HG02642 (cell line): ENCODE results near the gene REV3L.
A peak's percentile ranks its signal among the peaks of the same experiment; 100 is the strongest.
"Not testable (repeated sequence)": the region's sequence is repeated elsewhere in the genome, so short reads cannot be mapped to it uniquely, and the experiment has no call there.

ENCODE experiments used
- ATAC-seq: cut with Tn5 transposase; IDR thresholded peaks from one replicate; pipeline ENCODE4 v1.9.1; 2021; ENCODE audit warnings: mild to moderate bottlenecking; ENCODE audit not compliant: unreplicated experiment, poor library complexity

The REV3L gene

GRCh38 chr6:111307275-111307858, 175.7 kb downstream of the REV3L start:
- no peak for ATAC-seq

GRCh38 chr6:111306104-111306888, 176.7 kb downstream of the REV3L start:
- no peak for ATAC-seq

GRCh38 chr6:111301946-111302345, 181.1 kb downstream of the REV3L start:
- no peak for ATAC-seq

- not testable (repeated sequence) for ATAC-seq
Measured at GRCh38 chr6:111300938-111301800, 181.8 kb downstream of the REV3L start.

DNA sequence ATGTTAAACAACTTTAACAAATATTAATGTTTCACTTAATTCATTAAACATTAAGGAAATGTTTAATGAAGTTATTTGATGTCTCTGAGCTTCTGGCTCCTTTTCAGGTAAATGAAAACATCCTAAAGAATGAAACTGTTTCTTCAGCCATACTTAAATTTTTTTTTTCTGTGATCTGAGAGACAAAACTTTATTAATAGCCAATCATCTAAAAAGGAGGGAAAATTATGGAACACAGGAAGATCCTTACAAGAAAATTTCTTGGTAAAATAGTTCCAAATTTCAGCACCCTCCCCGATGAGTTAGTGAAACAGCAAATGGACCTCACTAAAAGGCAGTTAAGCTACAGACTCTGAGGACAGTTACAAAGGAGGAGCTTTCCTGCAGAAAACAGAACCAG, 185.2 kb downstream of the REV3L start:
- no peak for ATAC-seq

GRCh38 chr6:111294374-111294967, 188.5 kb downstream of the REV3L start:
- ATAC-seq: no peak

DNA sequence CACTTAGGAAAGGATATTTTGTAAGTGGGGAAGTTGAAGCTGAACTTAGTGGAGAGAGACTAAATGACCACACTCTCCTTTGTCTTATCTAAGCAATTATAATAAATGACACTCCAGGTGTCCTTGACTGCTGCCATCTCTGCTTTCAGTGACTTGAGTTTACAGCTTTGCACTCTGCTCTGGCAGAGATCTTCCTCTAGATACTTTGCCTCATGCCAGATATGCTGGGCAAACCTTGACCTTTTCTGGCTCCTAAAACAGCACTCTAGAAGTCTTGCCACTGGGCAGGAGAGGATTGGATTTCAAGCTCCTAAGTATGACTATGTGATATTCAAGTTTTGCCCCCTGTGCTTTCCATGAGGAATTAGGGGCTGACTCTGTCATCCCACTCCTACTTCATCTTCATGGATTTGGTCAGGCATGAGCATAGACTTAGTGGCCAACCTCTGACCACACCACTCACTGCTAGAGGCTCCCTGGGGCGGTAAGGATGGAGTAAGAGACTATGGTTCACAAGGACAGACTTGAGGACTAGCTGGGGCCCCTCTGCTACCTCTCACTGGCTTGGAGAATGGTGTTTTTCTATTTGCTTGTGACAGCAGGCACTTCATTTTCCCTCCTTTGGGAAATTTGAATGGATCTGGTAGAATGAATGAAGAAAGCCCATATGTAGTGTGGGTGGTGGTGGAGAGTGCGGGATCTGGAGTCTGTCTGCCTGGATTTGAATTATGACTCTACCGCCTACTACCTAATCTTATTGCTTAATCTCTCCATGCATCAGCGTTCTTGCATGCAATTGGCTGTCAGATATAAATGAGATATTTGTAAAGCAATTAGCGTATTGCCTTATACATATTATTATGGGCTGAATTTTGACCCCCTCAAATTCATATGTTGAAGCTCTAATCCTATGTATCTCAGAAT, 191.4 kb downstream of the REV3L start:
- peak; percentile 9 for ATAC-seq

DNA sequence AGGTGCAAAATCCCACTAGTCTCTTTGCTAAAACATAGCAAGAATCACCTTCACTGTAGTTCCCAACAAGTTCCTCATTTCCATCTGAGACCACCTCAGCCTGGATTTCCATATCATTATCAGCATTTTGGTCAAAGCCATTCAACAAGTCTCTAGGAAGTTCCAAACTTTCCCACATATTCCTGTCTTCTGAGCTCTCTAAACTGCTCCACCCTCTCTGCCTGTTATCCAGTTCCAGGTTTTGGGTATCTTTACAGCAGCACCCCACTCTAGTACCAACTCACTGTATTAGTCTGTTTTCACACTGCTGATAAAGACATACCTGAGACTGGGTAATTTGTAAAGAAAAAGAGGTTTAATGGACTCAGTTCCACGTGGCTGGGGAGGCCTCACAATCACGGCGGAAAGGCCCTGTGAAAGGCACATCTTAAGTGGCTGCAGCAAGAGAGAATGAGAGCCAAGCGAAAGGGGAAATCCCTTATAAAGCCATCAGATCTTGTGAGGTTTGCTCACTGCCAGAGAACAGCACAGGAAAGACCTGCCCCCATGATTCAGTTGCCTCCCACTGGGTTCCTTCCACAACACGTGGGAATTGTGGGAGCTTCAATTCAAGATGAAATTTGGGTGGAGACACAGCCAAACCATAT, 192.2 kb downstream of the REV3L start:
- ATAC-seq: peak; percentile 81

GRCh38 chr6:111284356-111284755, 198.7 kb downstream of the REV3L start:
- ATAC-seq: not testable (repeated sequence)

- no peak for ATAC-seq
Measured at GRCh38 chr6:111283707-111284106, 199.3 kb downstream of the REV3L start.

- no peak for ATAC-seq
Measured at GRCh38 chr6:111282515-111282914, 200.5 kb downstream of the REV3L start.

- ATAC-seq: no peak
Measured at GRCh38 chr6:111280445-111280955, 202.5 kb downstream of the REV3L start.

- no peak for ATAC-seq
Measured at GRCh38 chr6:111278731-111279130, 204.3 kb downstream of the REV3L start.

- ATAC-seq: no peak
Measured at GRCh38 chr6:111277819-111278218, 205.2 kb downstream of the REV3L start.

DNA sequence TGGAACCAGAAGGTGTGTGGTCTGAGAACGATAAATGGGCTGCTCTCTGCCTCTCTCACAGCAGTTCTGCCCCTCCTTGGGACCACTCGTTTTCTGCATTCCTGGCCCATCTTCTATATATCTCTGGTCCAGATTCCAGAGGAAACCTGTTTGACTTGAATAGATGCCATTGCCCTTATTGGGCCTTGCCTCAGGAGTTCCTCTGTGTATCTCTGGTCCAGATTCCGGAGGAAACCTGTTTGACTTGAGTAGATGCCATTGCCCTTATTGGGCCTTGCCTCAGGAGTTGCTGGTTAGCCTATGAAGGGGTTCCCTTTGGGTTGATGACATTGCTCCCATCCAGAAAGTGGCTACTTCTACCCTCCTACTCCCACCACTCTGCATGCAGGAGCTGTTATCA, 206.3 kb downstream of the REV3L start:
- ATAC-seq: no peak

DNA sequence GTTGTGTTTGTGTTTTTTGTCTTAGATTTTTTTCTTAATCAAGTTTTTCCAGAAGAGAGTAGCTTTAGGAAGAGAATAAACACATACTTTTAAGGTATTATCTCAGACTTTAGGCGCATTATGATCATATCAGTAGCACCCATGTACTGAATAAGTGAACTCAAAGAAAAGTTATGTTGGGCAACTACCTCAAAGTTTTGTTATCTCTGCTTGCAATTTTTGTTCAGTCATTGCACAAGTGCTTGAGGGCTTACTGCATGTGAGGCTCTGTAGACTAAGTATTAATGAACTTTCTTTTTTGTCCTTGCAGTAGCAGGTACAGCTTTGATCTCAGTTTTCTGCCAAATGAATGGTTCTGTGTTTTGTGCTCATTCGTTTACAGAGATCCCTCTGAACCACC, 206.7 kb downstream of the REV3L start:
- no peak for ATAC-seq

DNA sequence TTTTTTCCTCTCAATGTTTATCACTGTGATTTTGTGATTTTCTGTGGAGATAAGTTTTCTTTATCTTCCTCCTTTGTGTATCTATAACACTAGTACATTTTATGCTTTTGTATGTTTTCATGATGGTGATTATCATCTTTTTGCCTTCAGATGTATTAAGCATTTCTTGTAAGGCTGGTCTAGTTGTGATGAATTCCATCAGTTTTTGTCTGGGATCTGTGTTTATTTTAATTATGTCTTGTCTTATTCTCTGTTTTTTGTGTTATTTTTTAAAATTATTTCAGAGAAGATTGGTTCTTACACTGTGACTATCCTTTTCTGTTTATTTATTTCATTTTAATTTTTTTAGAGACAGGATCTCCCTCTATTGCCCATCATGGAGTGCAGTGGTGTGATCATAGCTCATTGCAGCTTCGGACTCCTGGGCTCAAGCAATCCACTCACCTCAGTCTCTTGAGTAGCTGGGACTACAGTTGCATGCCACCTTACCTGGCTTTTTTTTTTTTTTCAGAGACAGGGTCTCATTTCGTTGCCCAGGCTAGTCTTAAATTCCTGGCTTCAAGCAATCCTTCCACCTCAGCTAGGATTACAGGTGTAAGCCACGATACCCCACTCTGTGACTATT, 208.3 kb downstream of the REV3L start:
- ATAC-seq: no peak

- ATAC-seq: no peak
Measured at GRCh38 chr6:111270121-111270520, 212.9 kb downstream of the REV3L start.
